ENCODE measurements around the gene WBP2. TPM values are rescaled to one million over a fixed set of nuclear protein-coding genes. Genes with fewer than 3 reads are reported as not detected.

The WBP2 gene
- total and polyA plus RNA-seq, 2 of the 13 experiments (the other 11 are each of a cell fraction or from before 2014, with no cell fraction given), result 29.2 to 29.5 TPM

- no peak for TF ChIP-seq FOXP1 (IDR thresholded peaks at IDR 0.05)
- no peak for TF ChIP-seq FOXP1 (CRISPR knock-in tag; IDR thresholded peaks at IDR 0.05)
- no peak for TF ChIP-seq SIX1 (CRISPR knock-in tag; IDR thresholded peaks at IDR 0.05; ENCODE audit: borderline replicate concordance)
- TF ChIP-seq SALL2 (CRISPR knock-in tag; IDR thresholded peaks at IDR 0.05), result no peak
- 0 out of 2 replicates have a peak, but pooled peaks have one; percentile 58 for TF ChIP-seq ZNF597 (CRISPR knock-in tag; IDR thresholded peaks at IDR 0.05)
- no peak for TF ChIP-seq SAFB2 (CRISPR knock-in tag; IDR thresholded peaks at IDR 0.05; ENCODE audit: borderline replicate concordance, low read depth)
- TF ChIP-seq ZNF251 (CRISPR knock-in tag; IDR thresholded peaks at IDR 0.05), result no peak; the same call in 1 of the 2 replicates
- TF ChIP-seq PTBP1 (IDR thresholded peaks at IDR 0.05; ENCODE audit: low read depth, low read length, poor library complexity, severe bottlenecking), result no peak
- peak; percentile 77 for TF ChIP-seq GATAD2A (CRISPR knock-in tag; IDR thresholded peaks at IDR 0.05)
- TF ChIP-seq ZBTB34 (CRISPR knock-in tag; IDR thresholded peaks at IDR 0.05), result no peak
- TF ChIP-seq MIXL1 (CRISPR knock-in tag; IDR thresholded peaks at IDR 0.05), result peak; percentile 46; the same call in 1 of the 2 replicates
- no peak for TF ChIP-seq ZNF639 (CRISPR knock-in tag; conservative IDR thresholded peaks at IDR 0.05)
- peak; percentile 82 for TF ChIP-seq HDAC2 (CRISPR knock-in tag; IDR thresholded peaks at IDR 0.05)
- peak; percentile 32; the same call in 1 of the 2 replicates for TF ChIP-seq SIX4 (CRISPR knock-in tag; IDR thresholded peaks at IDR 0.05)
- TF ChIP-seq MED13 (CRISPR knock-in tag; IDR thresholded peaks at IDR 0.05), result peak; percentile 65
- TF ChIP-seq ZBTB46 (CRISPR knock-in tag; IDR thresholded peaks at IDR 0.05; ENCODE audit: borderline replicate concordance), result 0 out of 2 replicates have a peak, but pooled peaks have one; percentile 52
- peak; percentile 70; the same call in 1 of the 2 replicates for TF ChIP-seq ISL2 (CRISPR knock-in tag; IDR thresholded peaks at IDR 0.05)
- TF ChIP-seq PBX2 (CRISPR knock-in tag; IDR thresholded peaks at IDR 0.05), result no peak
- TF ChIP-seq AFF4 (CRISPR knock-in tag; IDR thresholded peaks at IDR 0.05), result peak; percentile 29; the same call in 1 of the 2 replicates
Observed at GRCh38 chr17:75878174-75878998, 23.3 kb upstream of the WBP2 start, which contains the start of gene TRIM47 (continued).

Data from HepG2 (cell line).